ENCODE results near the gene ZSCAN12. TPM values are rescaled to one million over a fixed set of nuclear protein-coding genes. Genes with fewer than 3 reads are reported as not detected.

The ZSCAN12 gene
- total RNA-seq, 1 donor from 2014 or later: 20.7 TPM

- Histone ChIP-seq H3K4me1 (peaks cover 9% of the 10 kb centered on the region), H3K4me2 (no peak overlapping the region), H3K27ac (no peak overlapping the region), H3K9ac (no peak overlapping the region), H2AFZ (replicated peaks) (no peak overlapping the region), H3K36me3 (no peaks in the 10 kb centered on the region), H3K79me2 (ENCODE audit: low read depth) (peaks cover 23% of the 10 kb centered on the region), H4K20me1 (ENCODE audit: low read depth) (peaks cover 4% of the 10 kb centered on the region), H3K27me3 (peaks cover 39% of the 10 kb centered on the region), H3K9me3 (ENCODE audit: low read depth) (no peaks in the 10 kb centered on the region), H3F3A (ENCODE audit: low read depth) (peaks cover 7% of the 10 kb centered on the region), H3K4me3 (no peak overlapping the region)
- H3K4me1 Mint-ChIP-seq: peaks cover 18% of the 10 kb centered on the region
- DNase-seq (ENCODE audit: low spot score): no peak
- H3K4me3 Mint-ChIP-seq: no peak overlapping the region
- TF ChIP-seq EZH2phosphoT487 (IDR thresholded peaks at IDR 0.05): no peak
- no peak for TF ChIP-seq EZH2 (IDR thresholded peaks at IDR 0.05)
- TF ChIP-seq CTCF (IDR thresholded peaks at IDR 0.05): no peak
- no peaks in the 10 kb centered on the region for H3K9me3 Mint-ChIP-seq
- H3K36me3 Mint-ChIP-seq: peaks cover 2% of the 10 kb centered on the region
- H3K27ac Mint-ChIP-seq: no peak overlapping the region
- peaks cover 6% of the 10 kb centered on the region for H3K27me3 Mint-ChIP-seq (ENCODE audit: insufficient read depth, low read depth)
Observed at GRCh38 chr6:28347119-28347518, 52.4 kb downstream of the ZSCAN12 start.

- no peak overlapping the region for H3K4me3 Mint-ChIP-seq
- H2AFZ ChIP-seq (replicated peaks): no peak overlapping the region
- no peak overlapping the region for H3K4me3 ChIP-seq
- no peak for DNase-seq (ENCODE audit: low spot score)
- peaks cover 39% of the 10 kb centered on the region for H3K27me3 ChIP-seq
- H3K9me3 ChIP-seq (ENCODE audit: low read depth): no peaks in the 10 kb centered on the region
- no peak overlapping the region for H3K9ac ChIP-seq
- H3K27me3 Mint-ChIP-seq (ENCODE audit: insufficient read depth, low read depth): peaks cover 6% of the 10 kb centered on the region
- H3K4me2 ChIP-seq: no peak overlapping the region
- H4K20me1 ChIP-seq (ENCODE audit: low read depth): no peaks in the 10 kb centered on the region
- no peaks in the 10 kb centered on the region for H3K9me3 Mint-ChIP-seq
- TF ChIP-seq EZH2 (IDR thresholded peaks at IDR 0.05) (no peak), CTCF (IDR thresholded peaks at IDR 0.05) (no peak), EZH2phosphoT487 (IDR thresholded peaks at IDR 0.05) (no peak)
- H3K79me2 ChIP-seq (ENCODE audit: low read depth): peaks cover 4% of the 10 kb centered on the region
- no peak overlapping the region for H3K27ac ChIP-seq
- H3K27ac Mint-ChIP-seq: no peak overlapping the region
- no peaks in the 10 kb centered on the region for H3K4me1 ChIP-seq
- H3F3A ChIP-seq (ENCODE audit: low read depth): peaks cover 7% of the 10 kb centered on the region
- H3K36me3 Mint-ChIP-seq: no peaks in the 10 kb centered on the region
- peaks cover 4% of the 10 kb centered on the region for H3K4me1 Mint-ChIP-seq
- H3K36me3 ChIP-seq: no peaks in the 10 kb centered on the region
Observed at GRCh38 chr6:28345201-28345600, 54.3 kb downstream of the ZSCAN12 start.

GRCh38 chr6:28343898-28344677, 55.5 kb downstream of the ZSCAN12 start:
- Histone ChIP-seq H2AFZ (replicated peaks) (no peak overlapping the region), H3K79me2 (ENCODE audit: low read depth) (no peaks in the 10 kb centered on the region), H3K27me3 (peaks cover 39% of the 10 kb centered on the region), H4K20me1 (ENCODE audit: low read depth) (no peaks in the 10 kb centered on the region), H3K9ac (no peak overlapping the region), H3K9me3 (ENCODE audit: low read depth) (no peaks in the 10 kb centered on the region), H3K4me1 (no peaks in the 10 kb centered on the region), H3F3A (ENCODE audit: low read depth) (peaks cover 7% of the 10 kb centered on the region), H3K4me3 (no peak overlapping the region), H3K4me2 (no peak overlapping the region), H3K36me3 (no peaks in the 10 kb centered on the region), H3K27ac (no peak overlapping the region)
- no peak for DNase-seq (ENCODE audit: low spot score)
- H3K27me3 Mint-ChIP-seq (ENCODE audit: insufficient read depth, low read depth): peaks cover 6% of the 10 kb centered on the region
- no peaks in the 10 kb centered on the region for H3K4me1 Mint-ChIP-seq
- H3K4me3 Mint-ChIP-seq: no peak overlapping the region
- no peak for TF ChIP-seq EZH2phosphoT487 (IDR thresholded peaks at IDR 0.05)
- no peak for TF ChIP-seq CTCF (IDR thresholded peaks at IDR 0.05)
- TF ChIP-seq EZH2 (IDR thresholded peaks at IDR 0.05): no peak
- no peaks in the 10 kb centered on the region for H3K36me3 Mint-ChIP-seq
- H3K9me3 Mint-ChIP-seq: no peaks in the 10 kb centered on the region
- no peak overlapping the region for H3K27ac Mint-ChIP-seq
